ENCODE measurements around the gene BCR.

Gene BCR

GRCh38 chr22:23282516-23282915 is 102.2 kb downstream of the BCR start:
- H3K4me3 Mint-ChIP-seq: no peak overlapping the region
- no peak overlapping the region for H3K27ac Mint-ChIP-seq
- peaks cover 14% of the 10 kb centered on the region for H3K4me1 Mint-ChIP-seq (ENCODE audit: low read depth)
- H3K27me3 Mint-ChIP-seq: no peaks in the 10 kb centered on the region
- no peaks in the 10 kb centered on the region for H3K36me3 Mint-ChIP-seq
- no peaks in the 10 kb centered on the region for H3K9me3 Mint-ChIP-seq (ENCODE audit: low read depth)

- Mint-ChIP-seq H3K4me3 (no peak overlapping the region), H3K4me1 (ENCODE audit: low read depth) (peaks cover 14% of the 10 kb centered on the region), H3K9me3 (ENCODE audit: low read depth) (no peaks in the 10 kb centered on the region), H3K27me3 (no peaks in the 10 kb centered on the region), H3K36me3 (no peaks in the 10 kb centered on the region), H3K27ac (no peak overlapping the region)
These were observed 102.7 kb downstream of the BCR start for GRCh38 chr22:23282986-23283385.

- Mint-ChIP-seq H3K27me3 (no peaks in the 10 kb centered on the region), H3K36me3 (no peaks in the 10 kb centered on the region)
These were observed 103.5 kb downstream of the BCR start for GRCh38 chr22:23283591-23284503.

GRCh38 chr22:23284504-23285033 is 104.3 kb downstream of the BCR start:
- Mint-ChIP-seq H3K27me3 (no peaks in the 10 kb centered on the region), H3K36me3 (no peaks in the 10 kb centered on the region), H3K4me1 (ENCODE audit: low read depth) (peaks cover 10% of the 10 kb centered on the region), H3K27ac (no peak overlapping the region), H3K4me3 (no peak overlapping the region), H3K9me3 (ENCODE audit: low read depth) (no peaks in the 10 kb centered on the region)

More at GRCh38 chr22:23283591-23284503, 103.5 kb downstream of the BCR start:
- H3K4me3 Mint-ChIP-seq: no peak overlapping the region
- H3K9me3 Mint-ChIP-seq (ENCODE audit: low read depth): no peaks in the 10 kb centered on the region
- no peak overlapping the region for H3K27ac Mint-ChIP-seq
- H3K4me1 Mint-ChIP-seq (ENCODE audit: low read depth): peaks cover 13% of the 10 kb centered on the region

- Mint-ChIP-seq H3K27ac (no peak overlapping the region), H3K9me3 (ENCODE audit: low read depth) (no peaks in the 10 kb centered on the region), H3K36me3 (no peaks in the 10 kb centered on the region), H3K4me3 (no peak overlapping the region), H3K27me3 (no peaks in the 10 kb centered on the region), H3K4me1 (ENCODE audit: low read depth) (peaks cover 9% of the 10 kb centered on the region)
These were observed 104.9 kb downstream of the BCR start for GRCh38 chr22:23285236-23285635.

GRCh38 chr22:23285734-23286133 is 105.4 kb downstream of the BCR start:
- Mint-ChIP-seq H3K27ac (no peak overlapping the region), H3K9me3 (ENCODE audit: low read depth) (no peaks in the 10 kb centered on the region)

GRCh38 chr22:23286296-23286695 is 106.0 kb downstream of the BCR start:
- H3K4me3 Mint-ChIP-seq: no peak overlapping the region
- peaks cover 3% of the 10 kb centered on the region for H3K4me1 Mint-ChIP-seq (ENCODE audit: low read depth)
- no peaks in the 10 kb centered on the region for H3K36me3 Mint-ChIP-seq
- no peak overlapping the region for H3K27ac Mint-ChIP-seq
- no peaks in the 10 kb centered on the region for H3K9me3 Mint-ChIP-seq (ENCODE audit: low read depth)
- H3K27me3 Mint-ChIP-seq: no peaks in the 10 kb centered on the region

More at GRCh38 chr22:23285734-23286133, 105.4 kb downstream of the BCR start:
- Mint-ChIP-seq H3K36me3 (no peaks in the 10 kb centered on the region), H3K4me1 (ENCODE audit: low read depth) (peaks cover 4% of the 10 kb centered on the region), H3K4me3 (no peak overlapping the region), H3K27me3 (no peaks in the 10 kb centered on the region)

GRCh38 chr22:23287136-23288095 is 107.1 kb downstream of the BCR start:
- H3K27ac Mint-ChIP-seq: no peak overlapping the region
- H3K36me3 Mint-ChIP-seq: no peaks in the 10 kb centered on the region
- no peaks in the 10 kb centered on the region for H3K4me1 Mint-ChIP-seq (ENCODE audit: low read depth)
- no peak overlapping the region for H3K4me3 Mint-ChIP-seq
- H3K9me3 Mint-ChIP-seq (ENCODE audit: low read depth): no peaks in the 10 kb centered on the region
- no peaks in the 10 kb centered on the region for H3K27me3 Mint-ChIP-seq

GRCh38 chr22:23288301-23289129 is 108.2 kb downstream of the BCR start:
- Mint-ChIP-seq H3K36me3 (no peaks in the 10 kb centered on the region), H3K27me3 (no peaks in the 10 kb centered on the region), H3K4me3 (no peak overlapping the region), H3K9me3 (ENCODE audit: low read depth) (no peaks in the 10 kb centered on the region), H3K4me1 (ENCODE audit: low read depth) (no peaks in the 10 kb centered on the region), H3K27ac (no peak overlapping the region)

GRCh38 chr22:23289130-23289503 is 108.8 kb downstream of the BCR start:
- no peaks in the 10 kb centered on the region for H3K9me3 Mint-ChIP-seq (ENCODE audit: low read depth)
- no peaks in the 10 kb centered on the region for H3K27me3 Mint-ChIP-seq
- H3K36me3 Mint-ChIP-seq: no peaks in the 10 kb centered on the region
- no peak overlapping the region for H3K4me3 Mint-ChIP-seq
- H3K27ac Mint-ChIP-seq: no peak overlapping the region
- H3K4me1 Mint-ChIP-seq (ENCODE audit: low read depth): no peaks in the 10 kb centered on the region

GRCh38 chr22:23289851-23290724 is 109.8 kb downstream of the BCR start:
- no peaks in the 10 kb centered on the region for H3K9me3 Mint-ChIP-seq (ENCODE audit: low read depth)
- no peaks in the 10 kb centered on the region for H3K36me3 Mint-ChIP-seq
- H3K4me3 Mint-ChIP-seq: no peak overlapping the region
- H3K27me3 Mint-ChIP-seq: no peaks in the 10 kb centered on the region
- H3K4me1 Mint-ChIP-seq (ENCODE audit: low read depth): no peaks in the 10 kb centered on the region
- H3K27ac Mint-ChIP-seq: no peak overlapping the region

- Mint-ChIP-seq H3K4me3 (no peak overlapping the region), H3K27ac (no peak overlapping the region), H3K9me3 (ENCODE audit: low read depth) (no peaks in the 10 kb centered on the region), H3K36me3 (no peaks in the 10 kb centered on the region), H3K4me1 (ENCODE audit: low read depth) (no peaks in the 10 kb centered on the region), H3K27me3 (no peaks in the 10 kb centered on the region)
These were observed 111.6 kb downstream of the BCR start for GRCh38 chr22:23291806-23292452.
